Measurements from ENCODE around the gene MYO1B.

GRCh38 chr2:191228861-191229260, 16.3 kb upstream of the MYO1B start:
- TF ChIP-seq CTCF (conservative IDR thresholded peaks at IDR 0.05; ENCODE audit: low read depth, low read length) (no peak), EZH2 (IDR thresholded peaks at IDR 0.05; ENCODE audit: borderline replicate concordance, low read depth, low read length, poor library complexity, severe bottlenecking) (no peak)

Data from A673 (cell line).